Endothelial cell of umbilical vein (primary cell): ENCODE data around the gene COPE.

Experiments
- POLR2A ChIP-seq: IDR thresholded peaks from 2 replicates; pipeline ENCODE4 v1.6.1; 2012; ENCODE audit warnings: low read depth, mild to moderate bottlenecking, control low read depth, low read length
- POLR2AphosphoS5 ChIP-seq: IDR thresholded peaks from 2 replicates; pipeline ENCODE4 v1.6.1; 2012; ENCODE audit warnings: low read depth, mild to moderate bottlenecking, control low read depth, low read length, moderate library complexity; ENCODE audit not compliant: insufficient read depth
- TF ChIP-seq, protein P1 (sequence below), 2 donors: IDR thresholded peaks; 1 replicate in 1 of 2; 2 replicates in 1 of 2; pipeline ENCODE4 v1.5.1; 2011; ENCODE audit warnings: low read length in 2 of 2, mild to moderate bottlenecking in 2 of 2, moderate library complexity in 2 of 2, control low read depth in 1 of 2, inconsistent platforms in 1 of 2, low read depth in 1 of 2; ENCODE audit not compliant: insufficient read depth in 1 of 2; ENCODE audit errors: extremely low read depth in 1 of 2

- TF ChIP-seq POLR2AphosphoS5 (no peak), POLR2A (no peak)
- TF ChIP-seq, protein P1, sequence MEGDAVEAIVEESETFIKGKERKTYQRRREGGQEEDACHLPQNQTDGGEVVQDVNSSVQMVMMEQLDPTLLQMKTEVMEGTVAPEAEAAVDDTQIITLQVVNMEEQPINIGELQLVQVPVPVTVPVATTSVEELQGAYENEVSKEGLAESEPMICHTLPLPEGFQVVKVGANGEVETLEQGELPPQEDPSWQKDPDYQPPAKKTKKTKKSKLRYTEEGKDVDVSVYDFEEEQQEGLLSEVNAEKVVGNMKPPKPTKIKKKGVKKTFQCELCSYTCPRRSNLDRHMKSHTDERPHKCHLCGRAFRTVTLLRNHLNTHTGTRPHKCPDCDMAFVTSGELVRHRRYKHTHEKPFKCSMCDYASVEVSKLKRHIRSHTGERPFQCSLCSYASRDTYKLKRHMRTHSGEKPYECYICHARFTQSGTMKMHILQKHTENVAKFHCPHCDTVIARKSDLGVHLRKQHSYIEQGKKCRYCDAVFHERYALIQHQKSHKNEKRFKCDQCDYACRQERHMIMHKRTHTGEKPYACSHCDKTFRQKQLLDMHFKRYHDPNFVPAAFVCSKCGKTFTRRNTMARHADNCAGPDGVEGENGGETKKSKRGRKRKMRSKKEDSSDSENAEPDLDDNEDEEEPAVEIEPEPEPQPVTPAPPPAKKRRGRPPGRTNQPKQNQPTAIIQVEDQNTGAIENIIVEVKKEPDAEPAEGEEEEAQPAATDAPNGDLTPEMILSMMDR (IDR thresholded peaks at IDR 0.05; ENCODE audit: extremely low read depth in 1 of 2, insufficient read depth in 1 of 2, low read depth in 1 of 2, low read length in 2 of 2), result no peak
These were observed 24.7 kb downstream of the COPE start for GRCh38 chr19:18894254-18895037.
